Mesendoderm (in vitro differentiated cells): Measurements from ENCODE around the gene ELF3.

Source experiments
- DNase-seq: peaks from one replicate; pipeline ENCODE4 v3.0.0; 2013
- H2AK5ac ChIP-seq: 2 replicates; pipeline ENCODE4 v1.6.1; 2013; ENCODE audit warnings: low read length, inconsistent platforms
- H2BK120ac ChIP-seq: 2 replicates; pipeline ENCODE4 v1.6.1; 2013; ENCODE audit warnings: low read depth, mild to moderate bottlenecking, low read length, moderate library complexity, mixed read lengths
- H2BK15ac ChIP-seq: replicated peaks from 2 replicates; pipeline ENCODE4 v1.6.1; 2013; ENCODE audit warnings: low read depth, mild to moderate bottlenecking, moderate library complexity
- H2BK5ac ChIP-seq: 2 replicates; pipeline ENCODE4 v1.6.1; 2013; ENCODE audit warnings: low read length, inconsistent platforms
- H3K18ac ChIP-seq: 2 replicates; pipeline ENCODE4 v1.6.1; 2013; ENCODE audit warnings: mild to moderate bottlenecking, low read length, mixed read lengths
- H3K23ac ChIP-seq: one replicate; pipeline ENCODE4 v1.6.1; 2013; ENCODE audit warnings: low read length
- H3K27ac ChIP-seq: 2 replicates; pipeline ENCODE4 v1.5.1; 2013; ENCODE audit warnings: low read depth, mild to moderate bottlenecking, inconsistent platforms, low read length, moderate library complexity
- H3K27me3 ChIP-seq: 2 replicates; pipeline ENCODE4 v1.6.1; 2013; ENCODE audit warnings: low read length, control low read depth, mild to moderate bottlenecking, inconsistent platforms; ENCODE audit not compliant: insufficient read depth, poor library complexity
- H3K36me3 ChIP-seq: 2 replicates; pipeline ENCODE4 v1.6.1; 2013; ENCODE audit warnings: low read length, inconsistent platforms; ENCODE audit not compliant: control insufficient read depth, insufficient read depth
- H3K4ac ChIP-seq: one replicate; pipeline ENCODE4 v1.6.1; 2013; ENCODE audit warnings: low read depth, mild to moderate bottlenecking, low read length, moderate library complexity
- H3K4me1 ChIP-seq: 2 replicates; pipeline ENCODE4 v1.6.1; 2013; ENCODE audit warnings: low read depth, low read length, inconsistent platforms; ENCODE audit not compliant: control insufficient read depth
- H3K4me2 ChIP-seq: 2 replicates; pipeline ENCODE4 v1.6.1; 2013; ENCODE audit warnings: low read length
- H3K4me3 ChIP-seq: 2 replicates; pipeline ENCODE4 v1.5.1; 2013; ENCODE audit warnings: mild to moderate bottlenecking, low read length
- H3K56ac ChIP-seq: one replicate; pipeline ENCODE4 v1.6.1; 2013; ENCODE audit warnings: low read length
- H3K79me1 ChIP-seq: 2 replicates; pipeline ENCODE4 v1.6.1; 2013; ENCODE audit warnings: low read length, inconsistent platforms
- H3K79me2 ChIP-seq: 2 replicates; pipeline ENCODE4 v1.6.1; 2013; ENCODE audit warnings: mild to moderate bottlenecking, low read length; ENCODE audit not compliant: control insufficient read depth, insufficient read depth
- H3K9ac ChIP-seq: 2 replicates; pipeline ENCODE4 v1.6.1; 2013; ENCODE audit warnings: low read length, inconsistent platforms
- H4K5ac ChIP-seq: one replicate; pipeline ENCODE4 v1.6.1; 2013; ENCODE audit warnings: low read length
- H4K8ac ChIP-seq: one replicate; pipeline ENCODE4 v1.6.1; 2013; ENCODE audit warnings: low read depth, mild to moderate bottlenecking, control low read depth, low read length, moderate library complexity
- WGBS: extraction: QIAGEN DNeasy Blood & Tissue Kit; methylation state at CpG from one replicate; pipeline ENCODE4 v1.1.7; 2013; ENCODE audit warnings: low lambda C conversion rate, missing lambda C conversion rate; ENCODE audit not compliant: insufficient coverage; ENCODE audit errors: extremely low coverage; 5-methylcytosine and 5-hydroxymethylcytosine counted together

ELF3 gene

GRCh38 chr1:202034149-202034682 lies 23.8 kb downstream of the ELF3 start:
- Histone ChIP-seq H3K27me3 (no peaks in the 10 kb centered on the region), H2BK15ac (no peak overlapping the region), H4K5ac (no peak overlapping the region), H2BK5ac (peak overlapping the region; percentile 51), H3K4me3 (no peak overlapping the region), H2BK120ac (no peak overlapping the region), H3K4ac (no peak overlapping the region), H3K79me2 (no peaks in the 10 kb centered on the region), H4K8ac (no peak overlapping the region), H3K56ac (peak overlapping the region; percentile 69), H3K79me1 (no peaks in the 10 kb centered on the region), H3K23ac (no peak overlapping the region), H3K27ac (no peak overlapping the region), H3K4me2 (no peak overlapping the region), H3K9ac (peak overlapping the region; percentile 24), H3K18ac (peak overlapping the region; percentile 29), H3K4me1 (peaks cover 4% of the 10 kb centered on the region), H3K36me3 (no peaks in the 10 kb centered on the region), H2AK5ac (no peak overlapping the region)
- WGBS: no CpG with 5 or more reads among the region's 7 CpGs
- DNase-seq: no peak

GRCh38 chr1:202034683-202035462 lies 24.5 kb downstream of the ELF3 start:
- H2BK5ac ChIP-seq: no peak overlapping the region
- H3K79me2 ChIP-seq: no peaks in the 10 kb centered on the region
- DNase-seq: peak; percentile 94
- no peaks in the 10 kb centered on the region for H3K36me3 ChIP-seq
- H3K23ac ChIP-seq: no peak overlapping the region
- H3K27ac ChIP-seq: no peak overlapping the region
- H3K4me3 ChIP-seq: no peak overlapping the region
- H4K5ac ChIP-seq: no peak overlapping the region
- H4K8ac ChIP-seq: no peak overlapping the region
- peak overlapping the region; percentile 24 for H3K9ac ChIP-seq
- H3K18ac ChIP-seq: peak overlapping the region; percentile 29
- no peaks in the 10 kb centered on the region for H3K79me1 ChIP-seq
- H3K4ac ChIP-seq: no peak overlapping the region
- no peaks in the 10 kb centered on the region for H3K27me3 ChIP-seq
- no peak overlapping the region for H2BK120ac ChIP-seq
- WGBS: no CpG with 5 or more reads among the region's 20 CpGs
- peaks cover 4% of the 10 kb centered on the region for H3K4me1 ChIP-seq
- no peak overlapping the region for H2BK15ac ChIP-seq
- no peak overlapping the region for H3K4me2 ChIP-seq
- H3K56ac ChIP-seq: peak overlapping the region; percentile 69
- H2AK5ac ChIP-seq: no peak overlapping the region

GRCh38 chr1:202036595-202037387 lies 26.4 kb downstream of the ELF3 start:
- Histone ChIP-seq H3K4me2 (no peak overlapping the region), H3K27ac (no peak overlapping the region), H2BK120ac (no peak overlapping the region), H3K4ac (no peak overlapping the region), H3K27me3 (no peaks in the 10 kb centered on the region), H3K23ac (no peak overlapping the region), H3K9ac (no peak overlapping the region), H4K5ac (no peak overlapping the region), H4K8ac (no peak overlapping the region), H3K56ac (no peak overlapping the region), H3K36me3 (no peaks in the 10 kb centered on the region), H3K79me1 (no peaks in the 10 kb centered on the region), H2BK5ac (no peak overlapping the region), H3K4me3 (no peak overlapping the region), H3K79me2 (no peaks in the 10 kb centered on the region), H3K18ac (no peak overlapping the region), H2BK15ac (no peak overlapping the region), H3K4me1 (peaks cover 4% of the 10 kb centered on the region), H2AK5ac (no peak overlapping the region)
- no CpG with 5 or more reads among the region's 9 CpGs for WGBS
- DNase-seq: no peak

- Histone ChIP-seq H3K27me3 (no peaks in the 10 kb centered on the region), H3K4ac (no peak overlapping the region), H2AK5ac (no peak overlapping the region), H3K4me1 (peaks cover 4% of the 10 kb centered on the region), H3K27ac (no peak overlapping the region), H2BK15ac (no peak overlapping the region), H4K8ac (no peak overlapping the region), H3K4me2 (no peak overlapping the region), H3K23ac (no peak overlapping the region), H4K5ac (no peak overlapping the region), H3K56ac (no peak overlapping the region), H2BK5ac (no peak overlapping the region), H3K36me3 (no peaks in the 10 kb centered on the region), H3K18ac (no peak overlapping the region), H3K4me3 (no peak overlapping the region), H3K79me2 (no peaks in the 10 kb centered on the region), H2BK120ac (no peak overlapping the region), H3K79me1 (no peaks in the 10 kb centered on the region), H3K9ac (no peak overlapping the region)
- DNase-seq: no peak
- no CpG with 5 or more reads among the region's 4 CpGs for WGBS
Measured at GRCh38 chr1:202037706-202038296, 27.4 kb downstream of the ELF3 start.

GRCh38 chr1:202038688-202039346 lies 28.4 kb downstream of the ELF3 start:
- no peaks in the 10 kb centered on the region for H3K79me2 ChIP-seq
- H4K8ac ChIP-seq: no peak overlapping the region
- no peak overlapping the region for H2BK5ac ChIP-seq
- no peaks in the 10 kb centered on the region for H3K27me3 ChIP-seq
- H3K9ac ChIP-seq: no peak overlapping the region
- no peaks in the 10 kb centered on the region for H3K36me3 ChIP-seq
- no peak overlapping the region for H3K4ac ChIP-seq
- no peak overlapping the region for H3K4me2 ChIP-seq
- no CpG with 5 or more reads among the region's 2 CpGs for WGBS
- no peak overlapping the region for H3K4me3 ChIP-seq
- H4K5ac ChIP-seq: no peak overlapping the region
- no peak overlapping the region for H2BK15ac ChIP-seq
- H3K18ac ChIP-seq: no peak overlapping the region
- no peak overlapping the region for H2BK120ac ChIP-seq
- no peak overlapping the region for H3K56ac ChIP-seq
- H3K27ac ChIP-seq: no peak overlapping the region
- peaks cover 4% of the 10 kb centered on the region for H3K4me1 ChIP-seq
- no peak overlapping the region for H3K23ac ChIP-seq
- DNase-seq: no peak
- H2AK5ac ChIP-seq: no peak overlapping the region
- no peaks in the 10 kb centered on the region for H3K79me1 ChIP-seq
